ENCODE results near the gene ANKRD55.
"Not testable (repeated sequence)": the region's sequence is repeated elsewhere in the genome, so short reads cannot be mapped to it uniquely, and the experiment has no call there.

ANKRD55 gene

DNA sequence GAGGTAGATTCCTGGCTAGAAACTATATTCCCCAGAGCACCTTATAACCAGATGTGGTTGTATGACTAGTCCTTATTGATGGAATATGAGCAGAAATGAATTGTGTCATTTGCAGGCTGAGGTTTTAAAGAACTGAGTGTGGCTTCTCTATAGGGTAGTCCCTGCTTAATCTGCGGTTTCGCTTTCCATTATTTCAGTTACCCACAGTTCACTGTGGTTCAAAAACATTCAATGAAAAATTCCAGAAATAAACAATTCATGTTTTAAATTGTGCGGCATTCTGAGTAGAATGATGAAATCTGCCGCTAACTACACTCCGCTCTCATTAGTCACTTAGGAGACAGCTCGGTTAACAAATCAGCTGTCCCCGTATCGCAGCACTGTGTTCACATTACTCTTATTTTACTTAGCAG, 65.1 kb downstream of the ANKRD55 start:
- DNase-seq (ENCODE audit: low spot score): no peak

DNA sequence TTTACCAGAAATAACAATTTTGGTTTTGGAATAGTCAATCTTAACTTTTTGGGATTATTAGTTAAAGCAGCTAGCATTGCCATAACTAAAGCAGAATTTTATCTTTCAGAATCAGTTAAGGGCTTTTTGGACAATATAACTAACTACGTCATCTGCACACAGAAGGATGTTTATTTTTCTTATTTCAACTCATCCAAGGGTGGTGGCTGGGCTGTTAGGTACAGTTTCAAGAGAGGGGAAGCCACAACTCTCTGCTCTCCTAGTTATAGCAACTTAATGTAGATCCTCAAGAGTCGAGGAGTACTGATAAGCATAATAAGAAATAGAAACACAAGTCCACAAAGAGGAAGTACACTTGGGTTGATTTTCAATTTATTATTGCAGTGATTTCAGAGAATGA, 65.6 kb downstream of the ANKRD55 start:
- DNase-seq (ENCODE audit: low spot score): no peak

DNA sequence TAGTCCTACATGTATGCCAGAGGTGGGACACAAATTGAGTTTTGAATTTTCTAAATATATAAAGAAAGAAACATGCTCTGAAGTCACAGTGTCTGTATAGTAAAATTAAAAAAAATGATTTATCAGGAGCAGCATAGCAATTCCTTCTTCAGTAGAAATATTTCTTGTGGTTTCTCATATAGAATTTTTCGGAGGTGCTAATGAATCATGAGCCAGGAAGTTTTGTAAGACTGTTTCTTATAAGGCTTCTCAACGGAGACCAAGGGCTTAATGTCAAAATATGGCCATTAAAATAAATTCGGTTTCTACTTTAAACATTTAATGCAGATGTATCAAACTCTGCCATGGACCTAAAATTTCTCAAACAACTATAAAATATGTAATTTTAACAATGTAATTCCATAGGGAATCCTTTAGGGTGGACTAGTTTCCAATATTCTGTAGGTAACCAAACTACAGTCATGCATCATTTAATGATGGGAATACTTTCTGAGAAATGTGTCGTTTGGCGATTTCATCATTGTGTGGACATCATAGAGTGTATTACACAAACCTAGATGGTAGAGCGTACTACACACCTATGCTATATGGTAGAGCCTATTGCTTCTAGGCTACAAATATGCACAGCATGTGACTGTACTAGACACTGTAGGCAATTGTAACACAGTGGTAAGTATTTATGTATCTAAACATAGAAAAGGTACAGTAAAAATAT, 66.3 kb downstream of the ANKRD55 start:
- DNase-seq (ENCODE audit: low spot score): no peak

GRCh38 chr5:56164376-56164775, 68.8 kb downstream of the ANKRD55 start:
- no peak for DNase-seq (ENCODE audit: low spot score)

DNA sequence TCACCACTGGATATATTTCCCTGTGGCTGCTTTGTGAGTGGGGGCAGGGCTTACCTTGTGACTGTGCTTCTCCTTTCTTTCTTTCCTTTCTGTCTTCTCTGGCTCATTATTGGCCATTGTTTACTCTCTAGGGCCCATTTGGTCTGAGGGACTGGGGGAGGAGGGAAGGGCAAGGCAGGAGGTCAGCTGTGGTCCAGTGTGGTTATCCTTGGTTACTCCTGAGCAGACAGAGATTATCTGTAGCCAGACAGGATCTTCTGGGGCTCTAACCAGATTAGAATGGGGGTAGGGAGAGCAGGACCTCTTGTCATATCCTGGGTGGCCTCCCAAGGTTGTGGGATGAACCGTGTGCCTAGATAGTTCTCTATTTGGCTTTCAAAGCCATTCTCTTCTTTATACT, 71.2 kb downstream of the ANKRD55 start:
- DNase-seq (ENCODE audit: low spot score): peak; percentile 66

DNA sequence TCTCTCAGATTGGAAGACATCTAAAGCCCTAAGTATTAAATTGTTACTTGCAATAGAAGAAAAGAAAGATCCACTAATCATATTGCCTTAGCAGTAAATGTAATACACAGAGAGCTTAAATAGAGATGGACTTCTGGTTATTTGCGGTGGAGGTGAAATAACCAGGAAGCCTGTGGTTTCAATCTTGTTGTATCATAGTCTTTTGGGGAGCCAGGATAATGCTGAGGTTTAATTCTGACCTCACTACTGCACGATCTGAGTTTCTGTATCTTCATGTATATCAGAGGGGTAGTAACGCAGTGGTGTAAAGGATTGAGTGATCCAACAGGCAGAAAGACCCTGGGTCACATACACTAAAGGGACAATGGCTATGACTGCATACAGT, 71.7 kb downstream of the ANKRD55 start:
- DNase-seq (ENCODE audit: low spot score): no peak

DNA sequence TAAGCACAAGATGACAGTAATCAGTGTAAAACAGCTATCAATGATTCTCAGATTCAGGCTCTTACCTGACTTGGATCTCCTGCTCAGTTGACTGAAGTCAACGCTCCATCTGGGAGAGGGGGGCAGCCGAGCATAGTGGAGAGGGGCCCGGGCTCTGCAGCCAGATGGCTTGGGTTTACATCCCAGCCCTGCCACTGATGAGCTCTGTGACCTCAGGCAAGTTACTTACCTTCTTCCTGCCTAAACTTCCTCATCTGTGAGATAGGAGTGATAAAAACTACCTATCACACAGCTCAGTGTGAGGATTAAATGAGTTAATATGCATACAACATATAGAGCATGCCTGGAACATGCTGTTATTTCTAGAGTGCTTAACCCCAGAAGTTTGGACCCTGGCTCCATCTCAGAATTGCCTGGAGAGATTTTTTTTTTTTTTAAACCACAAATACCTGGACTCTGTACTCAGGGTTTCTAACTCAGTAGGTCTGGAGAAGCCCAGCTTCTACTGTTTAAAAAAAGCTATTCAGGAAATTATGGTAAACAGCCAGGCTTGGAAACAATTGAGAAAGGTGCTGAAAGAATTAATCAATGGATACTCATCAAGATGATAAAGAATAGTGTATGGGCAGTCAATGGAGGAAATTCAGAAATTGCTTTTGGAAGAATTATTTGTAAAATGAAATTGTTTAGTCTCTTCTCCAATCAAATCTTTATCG, 72.2 kb downstream of the ANKRD55 start:
- DNase-seq (ENCODE audit: low spot score): no peak

GRCh38 chr5:56159521-56159947, 73.6 kb downstream of the ANKRD55 start:
- no peak for DNase-seq (ENCODE audit: low spot score)

DNA sequence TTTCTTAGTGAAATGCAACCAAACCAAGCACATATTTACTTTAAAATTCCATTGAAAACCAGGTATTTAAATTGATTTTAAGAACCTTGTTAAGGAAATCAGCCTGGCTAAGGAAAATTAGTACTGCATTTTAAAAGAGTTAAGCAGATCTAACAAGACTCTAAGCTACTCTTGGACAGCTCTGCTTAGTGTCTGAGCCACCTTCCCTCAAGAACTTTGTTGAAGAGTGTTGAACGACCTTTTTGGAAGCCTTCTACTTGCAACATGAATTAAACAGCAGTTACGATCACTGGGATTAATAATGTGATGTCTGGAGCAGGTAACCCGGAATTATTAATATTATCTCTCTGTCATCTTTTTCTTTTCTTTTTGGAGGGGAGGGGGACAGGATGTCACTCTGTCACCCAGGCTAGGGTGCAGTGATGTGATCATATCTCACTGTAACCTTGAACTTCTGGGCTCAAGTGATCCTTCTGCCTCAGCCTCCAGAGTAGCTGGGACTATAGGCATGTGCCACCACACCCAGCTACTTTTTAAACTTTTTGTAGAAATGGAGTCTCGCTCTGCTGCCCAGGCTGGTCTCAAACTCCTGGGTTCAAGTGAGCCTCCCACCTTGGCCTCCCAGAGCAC, 74.7 kb downstream of the ANKRD55 start:
- DNase-seq (ENCODE audit: low spot score): no peak

DNA sequence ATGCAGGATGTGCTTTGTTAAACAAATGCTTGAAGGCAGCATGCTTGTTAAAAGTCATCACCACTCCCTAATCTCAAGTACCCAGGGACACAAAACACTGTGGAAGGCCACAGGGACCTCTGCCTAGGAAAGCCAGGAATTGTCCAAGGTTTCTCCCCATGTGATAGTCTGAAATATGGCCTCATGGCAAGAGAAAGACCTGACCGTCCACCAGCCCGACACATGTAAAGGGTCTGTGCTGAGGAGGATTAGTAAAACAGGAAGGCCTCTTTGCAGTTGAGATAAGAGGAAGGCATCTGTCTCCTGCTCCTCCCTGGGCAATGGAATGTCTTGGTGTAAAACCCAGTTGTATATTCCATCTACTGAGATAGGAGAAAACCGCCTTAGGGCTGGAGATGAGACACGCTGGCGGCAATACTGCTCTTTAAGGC, 75.9 kb downstream of the ANKRD55 start:
- not testable (repeated sequence) for DNase-seq (ENCODE audit: low spot score)

- not testable (repeated sequence) for DNase-seq (ENCODE audit: low spot score)
Observed at GRCh38 chr5:56156585-56157190, 76.4 kb downstream of the ANKRD55 start.

- DNase-seq (ENCODE audit: low spot score): no peak
Observed at GRCh38 chr5:56155992-56156584, 77.0 kb downstream of the ANKRD55 start.

DNA sequence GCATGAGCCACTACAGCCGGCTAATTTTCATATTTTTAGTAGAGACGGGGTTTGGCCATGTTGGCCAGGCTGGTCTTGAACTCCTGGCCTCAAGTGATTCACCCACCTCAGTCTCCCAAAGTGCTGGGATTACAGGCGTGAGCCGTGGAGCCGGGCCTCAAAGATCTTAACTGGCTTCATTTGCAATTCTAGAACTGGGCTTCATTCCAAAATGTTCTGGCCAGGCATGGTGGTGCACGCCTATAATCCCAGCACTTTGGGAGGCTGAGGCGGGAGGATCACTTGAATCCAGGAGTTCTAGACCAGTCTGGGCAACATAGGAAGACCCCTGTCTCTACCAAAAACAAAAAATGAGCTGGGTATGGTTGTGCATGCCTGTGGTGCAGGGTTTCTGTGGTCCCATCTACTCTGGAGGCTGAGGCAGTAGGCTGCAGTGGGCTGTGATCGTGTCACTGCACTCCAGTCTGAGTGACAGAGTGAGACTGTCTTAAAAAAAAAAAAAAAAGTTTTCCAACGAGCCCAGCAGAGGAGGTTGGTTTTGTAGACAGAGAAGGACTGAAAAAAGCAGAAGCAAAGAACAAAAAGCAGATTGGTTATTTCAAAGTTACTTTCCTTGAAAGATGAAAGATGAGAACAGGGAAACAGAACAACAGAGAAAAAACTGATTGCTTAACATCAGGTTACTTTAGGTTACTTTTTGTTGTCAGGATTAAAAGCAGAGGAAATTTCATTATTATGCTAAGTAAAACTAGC, 78.2 kb downstream of the ANKRD55 start:
- no peak for DNase-seq (ENCODE audit: low spot score)

GRCh38 chr5:56152437-56152836, 80.7 kb downstream of the ANKRD55 start:
- DNase-seq (ENCODE audit: low spot score): no peak

DNA sequence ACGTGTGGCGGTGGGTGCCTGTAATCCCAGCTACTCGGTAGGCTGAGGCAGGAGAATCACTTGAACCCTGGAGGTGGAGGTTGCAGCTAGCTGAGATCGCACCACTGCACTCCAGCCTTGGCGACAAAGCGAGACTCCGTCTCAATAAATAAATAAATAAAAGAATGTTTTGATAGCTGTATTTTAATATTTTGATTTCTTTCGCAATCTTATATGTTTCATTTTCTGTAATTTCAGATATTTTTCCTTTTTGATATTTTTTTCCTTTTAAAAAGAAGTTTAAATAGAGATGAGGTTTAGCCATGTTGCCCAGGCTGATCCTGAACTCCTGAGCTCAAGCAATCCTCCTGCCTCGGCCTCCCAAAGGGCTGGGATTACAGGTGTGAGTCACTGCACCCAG, 82.4 kb downstream of the ANKRD55 start:
- not testable (repeated sequence) for DNase-seq (ENCODE audit: low spot score)

DNA sequence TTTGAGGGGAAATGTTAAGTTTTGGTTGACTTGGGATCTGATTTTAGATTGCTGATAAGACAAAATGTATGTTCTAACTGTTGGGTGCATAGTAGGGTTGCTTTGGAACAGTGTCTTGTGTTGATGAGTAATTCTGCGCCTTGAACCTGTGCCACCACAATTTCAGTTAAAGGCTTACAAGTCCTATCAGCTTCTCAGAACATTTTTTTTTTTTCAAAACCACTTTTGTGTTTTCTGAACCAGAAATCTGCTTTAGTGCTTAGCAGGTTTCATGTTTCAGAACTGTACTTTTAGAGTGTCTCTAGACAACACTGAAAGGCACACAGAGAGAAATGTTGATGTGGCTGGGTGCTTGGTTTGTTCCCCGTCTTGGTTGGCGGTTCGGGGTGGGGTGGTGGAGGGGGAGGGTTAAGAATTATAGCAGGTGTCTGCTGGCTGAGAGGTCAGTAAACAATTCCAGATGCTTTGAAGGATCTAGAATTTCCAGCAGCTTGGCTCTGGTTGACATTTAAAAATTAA, 84.6 kb downstream of the ANKRD55 start:
- no peak for DNase-seq (ENCODE audit: low spot score)

DNA sequence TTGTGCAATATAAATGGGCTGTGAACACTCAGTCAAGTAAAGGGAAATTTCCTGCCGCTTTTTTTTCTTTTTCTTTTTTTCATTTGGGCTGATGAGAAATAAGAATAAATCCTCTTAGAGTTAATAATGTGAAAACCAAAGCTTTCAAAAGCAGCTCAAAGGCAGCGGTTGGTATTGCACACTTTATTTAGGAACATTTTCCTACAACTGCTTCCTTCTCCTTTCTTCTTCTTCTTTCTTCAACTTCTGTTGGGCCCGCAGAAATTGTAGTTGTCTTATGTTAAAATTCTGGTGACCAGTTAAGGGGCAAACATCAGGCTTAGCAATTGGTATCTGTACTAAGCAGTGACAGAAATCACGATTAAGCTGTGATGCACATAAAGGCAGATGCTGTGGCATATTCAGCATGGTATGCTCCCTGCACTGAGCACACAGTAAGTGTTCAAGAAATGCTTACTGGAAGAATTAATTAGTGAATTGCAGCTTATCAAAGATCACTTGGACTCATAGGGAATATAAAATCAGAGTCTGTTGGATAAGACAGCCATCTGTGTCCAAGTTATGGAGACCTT, 85.4 kb downstream of the ANKRD55 start:
- no peak for DNase-seq (ENCODE audit: low spot score)

GRCh38 chr5:56147106-56147505, 86.0 kb downstream of the ANKRD55 start:
- no peak for DNase-seq (ENCODE audit: low spot score)

GRCh38 chr5:56146674-56147073, 86.5 kb downstream of the ANKRD55 start:
- no peak for DNase-seq (ENCODE audit: low spot score)

DNA sequence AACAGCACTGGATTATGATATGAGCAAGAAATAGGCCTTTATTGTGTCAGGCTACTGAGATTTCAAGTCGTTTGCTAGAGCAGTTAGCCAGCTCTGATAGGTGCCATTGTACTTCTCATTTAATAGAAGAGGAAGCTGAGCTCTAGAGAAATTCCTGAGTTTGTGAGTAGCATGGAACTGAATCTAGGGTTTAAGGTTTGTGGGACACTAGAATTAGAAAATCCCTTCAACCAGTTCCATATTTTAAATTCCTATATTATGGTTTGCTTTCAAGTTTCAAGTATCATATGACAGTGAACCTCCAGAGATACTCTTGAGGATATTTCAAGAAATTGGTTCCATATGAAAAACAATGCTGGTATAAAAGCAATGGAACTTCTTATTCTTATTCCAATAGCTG, 87.6 kb downstream of the ANKRD55 start:
- DNase-seq (ENCODE audit: low spot score): no peak

GRCh38 chr5:56145106-56145505, 88.0 kb downstream of the ANKRD55 start:
- peak; percentile 73 for DNase-seq (ENCODE audit: low spot score)
